ENCODE data around the gene MNT.

- no peak for TF ChIP-seq CTCF (IDR thresholded peaks at IDR 0.05; ENCODE audit: insufficient read depth, low read length)
- TF ChIP-seq, protein P1, sequence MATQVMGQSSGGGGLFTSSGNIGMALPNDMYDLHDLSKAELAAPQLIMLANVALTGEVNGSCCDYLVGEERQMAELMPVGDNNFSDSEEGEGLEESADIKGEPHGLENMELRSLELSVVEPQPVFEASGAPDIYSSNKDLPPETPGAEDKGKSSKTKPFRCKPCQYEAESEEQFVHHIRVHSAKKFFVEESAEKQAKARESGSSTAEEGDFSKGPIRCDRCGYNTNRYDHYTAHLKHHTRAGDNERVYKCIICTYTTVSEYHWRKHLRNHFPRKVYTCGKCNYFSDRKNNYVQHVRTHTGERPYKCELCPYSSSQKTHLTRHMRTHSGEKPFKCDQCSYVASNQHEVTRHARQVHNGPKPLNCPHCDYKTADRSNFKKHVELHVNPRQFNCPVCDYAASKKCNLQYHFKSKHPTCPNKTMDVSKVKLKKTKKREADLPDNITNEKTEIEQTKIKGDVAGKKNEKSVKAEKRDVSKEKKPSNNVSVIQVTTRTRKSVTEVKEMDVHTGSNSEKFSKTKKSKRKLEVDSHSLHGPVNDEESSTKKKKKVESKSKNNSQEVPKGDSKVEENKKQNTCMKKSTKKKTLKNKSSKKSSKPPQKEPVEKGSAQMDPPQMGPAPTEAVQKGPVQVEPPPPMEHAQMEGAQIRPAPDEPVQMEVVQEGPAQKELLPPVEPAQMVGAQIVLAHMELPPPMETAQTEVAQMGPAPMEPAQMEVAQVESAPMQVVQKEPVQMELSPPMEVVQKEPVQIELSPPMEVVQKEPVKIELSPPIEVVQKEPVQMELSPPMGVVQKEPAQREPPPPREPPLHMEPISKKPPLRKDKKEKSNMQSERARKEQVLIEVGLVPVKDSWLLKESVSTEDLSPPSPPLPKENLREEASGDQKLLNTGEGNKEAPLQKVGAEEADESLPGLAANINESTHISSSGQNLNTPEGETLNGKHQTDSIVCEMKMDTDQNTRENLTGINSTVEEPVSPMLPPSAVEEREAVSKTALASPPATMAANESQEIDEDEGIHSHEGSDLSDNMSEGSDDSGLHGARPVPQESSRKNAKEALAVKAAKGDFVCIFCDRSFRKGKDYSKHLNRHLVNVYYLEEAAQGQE (IDR thresholded peaks at IDR 0.05; ENCODE audit: insufficient replicate concordance, low read depth): no peak
- no peak for TF ChIP-seq POLR2AphosphoS5 (IDR thresholded peaks at IDR 0.05; ENCODE audit: low read depth)
These were observed 43.6 kb downstream of the MNT start for GRCh38 chr17:2357237-2357636.
